IPS-20b (cell line): ENCODE data around the gene MT1B.
A peak's percentile ranks its signal among the peaks of the same experiment; 100 is the strongest.
"Not testable (repeated sequence)": the region's sequence is repeated elsewhere in the genome, so short reads cannot be mapped to it uniquely, and the experiment has no call there.

Experiments
- H3K27ac ChIP-seq: one replicate; pipeline ENCODE4 v1.5.1; 2013; ENCODE audit warnings: low read length
- H3K27me3 ChIP-seq: 2 replicates; pipeline ENCODE4 v1.6.1; 2013; ENCODE audit warnings: mild to moderate bottlenecking, low read length, inconsistent platforms; ENCODE audit not compliant: insufficient read depth
- H3K36me3 ChIP-seq: 2 replicates; pipeline ENCODE4 v1.6.1; 2013; ENCODE audit warnings: low read depth, mild to moderate bottlenecking, inconsistent platforms, low read length, moderate library complexity; ENCODE audit not compliant: insufficient read depth
- H3K4me1 ChIP-seq: 2 replicates; pipeline ENCODE4 v1.6.1; 2013; ENCODE audit warnings: mild to moderate bottlenecking, control low read depth, inconsistent platforms, low read length, moderate library complexity; ENCODE audit not compliant: insufficient read depth
- H3K4me3 ChIP-seq: 2 replicates; pipeline ENCODE4 v1.5.1; 2013; ENCODE audit warnings: mild to moderate bottlenecking, low read length, inconsistent platforms
- H3K9ac ChIP-seq: 2 replicates; pipeline ENCODE4 v1.6.1; 2013; ENCODE audit warnings: low read depth, mild to moderate bottlenecking, inconsistent platforms, low read length, moderate library complexity
- H3K9me3 ChIP-seq: 2 replicates; pipeline ENCODE4 v1.6.1; 2013; ENCODE audit warnings: mild to moderate bottlenecking, low read depth, low read length, inconsistent platforms; ENCODE audit not compliant: insufficient read depth

MT1B gene

GRCh38 chr16:56673921-56674320 is 22.2 kb downstream of the MT1B start:
- Histone ChIP-seq H3K27me3 (peaks cover 97% of the 10 kb centered on the region), H3K27ac (no peak overlapping the region), H3K9ac (no peak overlapping the region), H3K9me3 (no peaks in the 10 kb centered on the region; the same call in 1 of the 2 replicates), H3K4me1 (peaks cover 6% of the 10 kb centered on the region), H3K36me3 (no peaks in the 10 kb centered on the region), H3K4me3 (no peak overlapping the region)

- not testable (repeated sequence) for H3K9ac ChIP-seq, H3K27ac ChIP-seq
Observed at GRCh38 chr16:56674570-56674969, 22.9 kb downstream of the MT1B start.

GRCh38 chr16:56675685-56676210 is 24.1 kb downstream of the MT1B start:
- Histone ChIP-seq H3K9me3 (no peaks in the 10 kb centered on the region), H3K4me1 (peaks cover 6% of the 10 kb centered on the region; the same call in 1 of the 2 replicates), H3K4me3 (peak overlapping the region; percentile 63), H3K27ac (no peak overlapping the region), H3K9ac (peak overlapping the region; percentile 77; the same call in 1 of the 2 replicates), H3K36me3 (no peaks in the 10 kb centered on the region), H3K27me3 (peaks cover 95% of the 10 kb centered on the region)

More at GRCh38 chr16:56674570-56674969, 22.9 kb downstream of the MT1B start:
- peaks cover 97% of the 10 kb centered on the region for H3K27me3 ChIP-seq
- not testable (repeated sequence) for H3K36me3 ChIP-seq, H3K9me3 ChIP-seq, H3K4me3 ChIP-seq, H3K4me1 ChIP-seq

GRCh38 chr16:56677474-56677873 is 25.8 kb downstream of the MT1B start:
- no peak overlapping the region for H3K4me3 ChIP-seq
- no peak overlapping the region for H3K27ac ChIP-seq
- peaks cover 95% of the 10 kb centered on the region for H3K27me3 ChIP-seq
- H3K9me3 ChIP-seq: no peaks in the 10 kb centered on the region
- no peaks in the 10 kb centered on the region for H3K36me3 ChIP-seq
- no peak overlapping the region for H3K9ac ChIP-seq
- H3K4me1 ChIP-seq: peaks cover 10% of the 10 kb centered on the region; the same call in 1 of the 2 replicates

GRCh38 chr16:56679078-56679730 is 27.5 kb downstream of the MT1B start:
- Histone ChIP-seq H3K9me3 (no peaks in the 10 kb centered on the region), H3K4me1 (peaks cover 14% of the 10 kb centered on the region; the same call in 1 of the 2 replicates), H3K36me3 (no peaks in the 10 kb centered on the region), H3K4me3 (no peak overlapping the region), H3K27ac (no peak overlapping the region), H3K27me3 (peaks cover 94% of the 10 kb centered on the region), H3K9ac (no peak overlapping the region)

GRCh38 chr16:56679818-56680217 is 28.1 kb downstream of the MT1B start:
- Histone ChIP-seq H3K27ac (no peak overlapping the region), H3K9ac (no peak overlapping the region), H3K36me3 (no peaks in the 10 kb centered on the region), H3K4me1 (peaks cover 13% of the 10 kb centered on the region; the same call in 1 of the 2 replicates), H3K9me3 (no peaks in the 10 kb centered on the region), H3K27me3 (peaks cover 94% of the 10 kb centered on the region), H3K4me3 (no peak overlapping the region)

- Histone ChIP-seq H3K36me3 (no peaks in the 10 kb centered on the region), H3K9me3 (peaks cover 3% of the 10 kb centered on the region; the same call in 1 of the 2 replicates), H3K4me3 (peak within 1 kb of the TSS; percentile 73), H3K9ac (peak within 1 kb of the TSS; percentile 81), H3K4me1 (peaks cover 9% of the 10 kb centered on the region; the same call in 1 of the 2 replicates), H3K27me3 (peaks cover 73% of the 10 kb centered on the region), H3K27ac (no peak within 1 kb of the TSS)
Observed at GRCh38 chr16:56681939-56682702, 30.4 kb downstream of the MT1B start, which contains the start of gene MT1X. Gene MT1X (plus strand): TSS chr16:56682470. CDS start chr16:56682541, 71 bp downstream.

- Histone ChIP-seq H3K4me1 (peaks cover 9% of the 10 kb centered on the region; the same call in 1 of the 2 replicates), H3K27me3 (peaks cover 68% of the 10 kb centered on the region), H3K4me3 (peak overlapping the region; percentile 73), H3K27ac (no peak overlapping the region), H3K36me3 (no peaks in the 10 kb centered on the region), H3K9ac (peak overlapping the region; percentile 81; the same call in 1 of the 2 replicates), H3K9me3 (peaks cover 3% of the 10 kb centered on the region; the same call in 1 of the 2 replicates)
Observed at GRCh38 chr16:56682703-56683397, 31.2 kb downstream of the MT1B start.

- Histone ChIP-seq H3K4me3 (peak overlapping the region; percentile 73), H3K27me3 (peaks cover 65% of the 10 kb centered on the region), H3K4me1 (peaks cover 9% of the 10 kb centered on the region; the same call in 1 of the 2 replicates), H3K36me3 (no peaks in the 10 kb centered on the region), H3K9me3 (peaks cover 3% of the 10 kb centered on the region; the same call in 1 of the 2 replicates), H3K9ac (peak overlapping the region; percentile 10; the same call in 1 of the 2 replicates), H3K27ac (no peak overlapping the region)
Observed at GRCh38 chr16:56683424-56684172, 31.9 kb downstream of the MT1B start.

GRCh38 chr16:56684256-56684925 is 32.7 kb downstream of the MT1B start:
- H3K9ac ChIP-seq: no peak overlapping the region
- peaks cover 9% of the 10 kb centered on the region; the same call in 1 of the 2 replicates for H3K4me1 ChIP-seq
- no peaks in the 10 kb centered on the region for H3K36me3 ChIP-seq
- H3K4me3 ChIP-seq: no peak overlapping the region
- peaks cover 57% of the 10 kb centered on the region for H3K27me3 ChIP-seq
- H3K27ac ChIP-seq: no peak overlapping the region
- peaks cover 3% of the 10 kb centered on the region; the same call in 1 of the 2 replicates for H3K9me3 ChIP-seq
